ENCODE data around the gene OR2L2. TPM values are rescaled to one million over a fixed set of nuclear protein-coding genes. Genes with fewer than 3 reads are reported as not detected.

OR2L2 gene
- total and polyA plus RNA-seq, 10 of the 15 experiments (the other 5 are each of a cell fraction or from before 2014, with no cell fraction given), result 0.01 to 0.04 (median 0.03) TPM; not detected in 6

DNA sequence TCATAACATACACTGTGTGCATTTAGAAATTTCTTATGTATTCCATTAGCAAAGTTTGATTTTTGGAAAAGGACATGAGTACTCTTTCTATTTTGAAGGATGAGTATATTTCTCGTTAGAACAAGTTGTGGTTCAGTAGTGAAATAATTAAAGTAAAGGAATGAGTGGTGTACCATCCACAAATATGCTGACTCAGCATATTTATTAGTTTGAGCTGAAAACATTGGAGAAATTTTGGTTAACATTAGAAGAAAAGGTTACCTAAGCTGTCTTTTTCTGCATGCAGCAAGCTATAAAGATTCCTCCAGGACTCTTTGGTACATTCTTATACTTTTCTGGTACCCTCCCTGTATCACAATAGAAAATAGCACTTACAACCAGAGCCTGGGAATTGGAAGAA, 22.1 kb upstream of the OR2L2 start (continued):
- TF ChIP-seq, protein P1, sequence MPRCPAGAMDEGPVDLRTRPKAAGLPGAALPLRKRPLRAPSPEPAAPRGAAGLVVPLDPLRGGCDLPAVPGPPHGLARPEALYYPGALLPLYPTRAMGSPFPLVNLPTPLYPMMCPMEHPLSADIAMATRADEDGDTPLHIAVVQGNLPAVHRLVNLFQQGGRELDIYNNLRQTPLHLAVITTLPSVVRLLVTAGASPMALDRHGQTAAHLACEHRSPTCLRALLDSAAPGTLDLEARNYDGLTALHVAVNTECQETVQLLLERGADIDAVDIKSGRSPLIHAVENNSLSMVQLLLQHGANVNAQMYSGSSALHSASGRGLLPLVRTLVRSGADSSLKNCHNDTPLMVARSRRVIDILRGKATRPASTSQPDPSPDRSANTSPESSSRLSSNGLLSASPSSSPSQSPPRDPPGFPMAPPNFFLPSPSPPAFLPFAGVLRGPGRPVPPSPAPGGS (IDR thresholded peaks at IDR 0.05; ENCODE audit: borderline replicate concordance, insufficient read depth, low read depth, low read length, poor library complexity, severe bottlenecking), result no peak
- TF ChIP-seq SIN3A (IDR thresholded peaks at IDR 0.05; ENCODE audit: low read depth, low read length) (no peak), POLR2A (IDR thresholded peaks at IDR 0.05; ENCODE audit: low read depth, low read length) (no peak), IRF4 (IDR thresholded peaks at IDR 0.05; ENCODE audit: low read depth, low read length) (no peak), SREBF2 (IDR thresholded peaks at IDR 0.05; ENCODE audit: low read length) (no peak), CREM (IDR thresholded peaks at IDR 0.05; ENCODE audit: low read depth) (no peak), FOS (IDR thresholded peaks at IDR 0.05; ENCODE audit: borderline replicate concordance, extremely low read depth, insufficient read length) (no peak), CHD4 (IDR thresholded peaks at IDR 0.05) (no peak), KDM1A (IDR thresholded peaks at IDR 0.05; ENCODE audit: borderline replicate concordance) (no peak)
- TF ChIP-seq, protein P2, sequence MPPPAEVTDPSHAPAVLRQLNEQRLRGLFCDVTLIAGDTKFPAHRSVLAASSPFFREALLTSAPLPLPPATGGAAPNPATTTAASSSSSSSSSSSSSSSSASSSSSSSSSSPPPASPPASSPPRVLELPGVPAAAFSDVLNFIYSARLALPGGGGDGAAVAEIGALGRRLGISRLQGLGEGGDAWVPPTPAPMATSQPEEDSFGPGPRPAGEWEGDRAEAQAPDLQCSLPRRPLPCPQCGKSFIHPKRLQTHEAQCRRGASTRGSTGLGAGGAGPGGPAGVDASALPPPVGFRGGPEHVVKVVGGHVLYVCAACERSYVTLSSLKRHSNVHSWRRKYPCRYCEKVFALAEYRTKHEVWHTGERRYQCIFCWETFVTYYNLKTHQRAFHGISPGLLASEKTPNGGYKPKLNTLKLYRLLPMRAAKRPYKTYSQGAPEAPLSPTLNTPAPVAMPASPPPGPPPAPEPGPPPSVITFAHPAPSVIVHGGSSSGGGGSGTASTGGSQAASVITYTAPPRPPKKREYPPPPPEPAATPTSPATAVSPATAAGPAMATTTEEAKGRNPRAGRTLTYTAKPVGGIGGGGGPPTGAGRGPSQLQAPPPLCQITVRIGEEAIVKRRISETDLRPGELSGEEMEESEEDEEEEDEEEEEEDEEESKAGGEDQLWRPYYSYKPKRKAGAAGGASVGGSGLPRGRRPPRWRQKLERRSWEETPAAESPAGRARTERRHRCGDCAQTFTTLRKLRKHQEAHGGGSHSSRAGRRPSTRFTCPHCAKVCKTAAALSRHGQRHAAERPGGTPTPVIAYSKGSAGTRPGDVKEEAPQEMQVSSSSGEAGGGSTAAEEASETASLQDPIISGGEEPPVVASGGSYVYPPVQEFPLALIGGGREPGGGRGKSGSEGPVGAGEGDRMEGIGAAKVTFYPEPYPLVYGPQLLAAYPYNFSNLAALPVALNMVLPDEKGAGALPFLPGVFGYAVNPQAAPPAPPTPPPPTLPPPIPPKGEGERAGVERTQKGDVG (CRISPR knock-in tag; IDR thresholded peaks at IDR 0.05), result no peak
- TF ChIP-seq, protein P3, sequence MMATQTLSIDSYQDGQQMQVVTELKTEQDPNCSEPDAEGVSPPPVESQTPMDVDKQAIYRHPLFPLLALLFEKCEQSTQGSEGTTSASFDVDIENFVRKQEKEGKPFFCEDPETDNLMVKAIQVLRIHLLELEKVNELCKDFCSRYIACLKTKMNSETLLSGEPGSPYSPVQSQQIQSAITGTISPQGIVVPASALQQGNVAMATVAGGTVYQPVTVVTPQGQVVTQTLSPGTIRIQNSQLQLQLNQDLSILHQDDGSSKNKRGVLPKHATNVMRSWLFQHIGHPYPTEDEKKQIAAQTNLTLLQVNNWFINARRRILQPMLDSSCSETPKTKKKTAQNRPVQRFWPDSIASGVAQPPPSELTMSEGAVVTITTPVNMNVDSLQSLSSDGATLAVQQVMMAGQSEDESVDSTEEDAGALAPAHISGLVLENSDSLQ (IDR thresholded peaks at IDR 0.05), result no peak
- TF ChIP-seq, protein P4, sequence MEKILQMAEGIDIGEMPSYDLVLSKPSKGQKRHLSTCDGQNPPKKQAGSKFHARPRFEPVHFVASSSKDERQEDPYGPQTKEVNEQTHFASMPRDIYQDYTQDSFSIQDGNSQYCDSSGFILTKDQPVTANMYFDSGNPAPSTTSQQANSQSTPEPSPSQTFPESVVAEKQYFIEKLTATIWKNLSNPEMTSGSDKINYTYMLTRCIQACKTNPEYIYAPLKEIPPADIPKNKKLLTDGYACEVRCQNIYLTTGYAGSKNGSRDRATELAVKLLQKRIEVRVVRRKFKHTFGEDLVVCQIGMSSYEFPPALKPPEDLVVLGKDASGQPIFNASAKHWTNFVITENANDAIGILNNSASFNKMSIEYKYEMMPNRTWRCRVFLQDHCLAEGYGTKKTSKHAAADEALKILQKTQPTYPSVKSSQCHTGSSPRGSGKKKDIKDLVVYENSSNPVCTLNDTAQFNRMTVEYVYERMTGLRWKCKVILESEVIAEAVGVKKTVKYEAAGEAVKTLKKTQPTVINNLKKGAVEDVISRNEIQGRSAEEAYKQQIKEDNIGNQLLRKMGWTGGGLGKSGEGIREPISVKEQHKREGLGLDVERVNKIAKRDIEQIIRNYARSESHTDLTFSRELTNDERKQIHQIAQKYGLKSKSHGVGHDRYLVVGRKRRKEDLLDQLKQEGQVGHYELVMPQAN (conservative IDR thresholded peaks at IDR 0.05), result no peak

Measured in GM12878 (cell line).